Activated CD8-positive, alpha-beta memory T cell treated with anti-CD3 and anti-CD28 coated beads for 48 hours (primary cell): ENCODE data around the gene PKD2.
"Not testable (repeated sequence)": the region's sequence is repeated elsewhere in the genome, so short reads cannot be mapped to it uniquely, and the experiment has no call there.

Source experiments
- DNase-seq, 3 experiments: peaks; one replicate each; pipeline ENCODE4 v3.0.0-alpha.2; 2020; ENCODE audit warnings: low read depth in 2 of 3, low spot score in 2 of 3

The PKD2 gene

GRCh38 chr4:88109123-88109881, 101.9 kb downstream of the PKD2 start:
- DNase-seq: no peak

- DNase-seq: no peak
Measured at GRCh38 chr4:88110826-88111225, 103.4 kb downstream of the PKD2 start.

DNA sequence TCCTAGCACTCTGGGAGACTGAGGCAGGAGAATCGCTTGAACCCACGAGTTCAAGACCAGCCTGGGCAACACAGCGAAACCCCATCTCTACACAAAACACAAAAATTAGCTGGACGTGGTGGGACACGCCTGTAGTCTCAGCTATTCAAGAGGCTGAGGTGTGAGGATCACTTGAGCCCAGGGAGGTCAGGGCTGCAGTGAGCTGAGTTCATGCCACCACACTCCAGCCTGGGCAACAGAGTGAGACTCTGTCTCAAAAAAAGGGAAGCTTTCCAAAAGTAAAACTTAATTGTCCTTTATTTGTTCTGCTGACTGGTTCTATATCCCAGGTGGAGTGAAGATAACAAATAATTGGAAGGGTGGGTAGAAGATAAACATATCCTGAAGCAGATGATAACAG, 105.4 kb downstream of the PKD2 start:
- no peak for DNase-seq

GRCh38 chr4:88115587-88115986, 108.2 kb downstream of the PKD2 start:
- DNase-seq: no peak

GRCh38 chr4:88119943-88120342, 112.5 kb downstream of the PKD2 start:
- no peak for DNase-seq

DNA sequence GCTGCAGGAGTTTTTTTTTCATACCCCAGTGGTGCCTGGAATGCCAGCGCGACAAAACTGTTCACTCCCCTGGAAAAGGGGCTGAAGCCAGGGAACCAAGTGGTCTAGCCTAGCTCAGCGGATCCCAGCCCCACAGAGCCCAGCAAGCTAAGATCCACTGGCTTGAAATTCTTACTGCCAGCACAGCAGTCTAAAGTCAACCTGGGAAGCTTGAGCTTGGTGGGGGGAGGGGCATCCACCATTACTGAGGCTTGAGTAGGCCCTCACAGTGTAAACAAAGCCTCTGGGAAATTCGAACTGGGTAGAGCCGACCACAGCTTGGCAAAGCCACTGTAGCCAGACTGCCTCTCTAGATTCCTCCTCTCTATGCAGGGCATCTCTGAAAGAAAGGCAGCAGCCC, 114.8 kb downstream of the PKD2 start:
- DNase-seq: not testable (repeated sequence)
